PC-9 (cell line): ENCODE results near the gene ZP1. TPM values are rescaled to one million over a fixed set of nuclear protein-coding genes. Genes with fewer than 3 reads are reported as not detected.

ENCODE experiments used
- BruUV-seq: library from RNA; stranded (reverse); fragments of 400-500 nt; replicated peaks from 2 replicates; lab custom pipeline; 2021; lab: Mats Ljungman, UMichigan
- CTCF ChIA-PET: fragments of 300-600 bp; sonication (Branson Sonifier 250); formaldehyde crosslinking; loops from one replicate; lab custom pipeline; 2022; ENCODE audit warnings: antibody characterized with exemption; lab: Charles Lee
- POLR2A ChIA-PET: fragments of 300-600 bp; sonication (Branson Sonifier 250); formaldehyde crosslinking; loops from one replicate; lab custom pipeline; 2022; ENCODE audit warnings: antibody characterized with exemption; ENCODE audit not compliant: unreplicated experiment; lab: Charles Lee
- DNase-seq, 2 experiments: peaks; one replicate each; pipeline versions ENCODE4 v3.0.0 to v3.0.0-alpha.2; 2015 to 2022; ENCODE audit warnings: mixed read lengths in 1 of 2
- H2AFZ ChIP-seq: fragments of 200-600 bp; sonication (generic); 2 replicates; pipeline ENCODE4 v1.8.1; 2017; ENCODE audit warnings: antibody characterized with exemption
- H3F3A ChIP-seq: fragments of 200-600 bp; sonication (generic); 2 replicates; pipeline ENCODE4 v1.8.1; 2017; ENCODE audit warnings: antibody characterized with exemption, mild to moderate bottlenecking, low read depth; ENCODE audit not compliant: insufficient read depth
- H3K27ac ChIP-seq: fragments of 200-600 bp; sonication (generic); 2 replicates; pipeline ENCODE4 v1.6.1; 2016; ENCODE audit warnings: mixed run types
- H3K27me3 ChIP-seq: fragments of 200-600 bp; sonication (generic); 2 replicates; pipeline ENCODE4 v1.6.1; 2016; ENCODE audit warnings: low read depth, mixed run types; ENCODE audit not compliant: insufficient read depth
- H3K36me3 ChIP-seq: fragments of 200-600 bp; sonication (generic); 2 replicates; pipeline ENCODE4 v1.6.1; 2016; ENCODE audit warnings: low read depth, mixed run types
- H3K4me1 ChIP-seq: fragments of 200-600 bp; sonication (generic); replicated peaks from 2 replicates; pipeline ENCODE4 v1.6.1; 2016; ENCODE audit warnings: mixed run types; ENCODE audit not compliant: insufficient read depth
- H3K4me2 ChIP-seq: fragments of 200-600 bp; sonication (generic); 2 replicates; pipeline ENCODE4 v1.6.1; 2017; ENCODE audit warnings: mixed run types
- H3K4me3 ChIP-seq: fragments of 200-600 bp; sonication (generic); 2 replicates; pipeline ENCODE4 v1.6.1; 2016; ENCODE audit warnings: mixed run types
- H3K79me2 ChIP-seq: fragments of 200-600 bp; sonication (generic); 2 replicates; pipeline ENCODE4 v1.6.1; 2017; ENCODE audit warnings: low read depth, mixed run types
- H3K9me2 ChIP-seq: fragments of 200-600 bp; sonication (generic); 2 replicates; pipeline ENCODE4 v1.8.1; 2017; ENCODE audit warnings: mild to moderate bottlenecking; ENCODE audit not compliant: insufficient read depth
- H3K9me3 ChIP-seq: fragments of 200-600 bp; sonication (generic); 2 replicates; pipeline ENCODE4 v1.8.1; 2016; ENCODE audit warnings: low read depth; ENCODE audit not compliant: insufficient read depth
- H4K20me1 ChIP-seq: fragments of 200-600 bp; sonication (generic); 2 replicates; pipeline ENCODE4 v1.8.1; 2017; ENCODE audit not compliant: insufficient read depth
- CTCF ChIP-seq: fragments of 200-600 bp; sonication (generic); conservative IDR thresholded peaks from 2 replicates; pipeline ENCODE4 v1.6.1; 2017; ENCODE audit warnings: mixed run types, antibody characterized with exemption, mild to moderate bottlenecking, moderate library complexity
- EZH2 ChIP-seq: fragments of 200-600 bp; sonication (generic); IDR thresholded peaks from 2 replicates; pipeline ENCODE4 v1.8.0; 2017; ENCODE audit warnings: antibody characterized with exemption, low read depth
- intact Hi-C: fragments of 100-400 bp; cut with micrococcal nuclease; formaldehyde crosslinking; loops from one replicate; pipeline ENCODE4 v1.10.0; 2022; ENCODE audit not compliant: unreplicated experiment
- total RNA-seq: library from RNA; stranded (reverse); gene quantifications from 2 replicates; pipeline ENCODE4 v1.2.3, GENCODE V29; 2021

ZP1 gene
- total RNA-seq, 1 experiment from 2014 or later, result not detected

DNA sequence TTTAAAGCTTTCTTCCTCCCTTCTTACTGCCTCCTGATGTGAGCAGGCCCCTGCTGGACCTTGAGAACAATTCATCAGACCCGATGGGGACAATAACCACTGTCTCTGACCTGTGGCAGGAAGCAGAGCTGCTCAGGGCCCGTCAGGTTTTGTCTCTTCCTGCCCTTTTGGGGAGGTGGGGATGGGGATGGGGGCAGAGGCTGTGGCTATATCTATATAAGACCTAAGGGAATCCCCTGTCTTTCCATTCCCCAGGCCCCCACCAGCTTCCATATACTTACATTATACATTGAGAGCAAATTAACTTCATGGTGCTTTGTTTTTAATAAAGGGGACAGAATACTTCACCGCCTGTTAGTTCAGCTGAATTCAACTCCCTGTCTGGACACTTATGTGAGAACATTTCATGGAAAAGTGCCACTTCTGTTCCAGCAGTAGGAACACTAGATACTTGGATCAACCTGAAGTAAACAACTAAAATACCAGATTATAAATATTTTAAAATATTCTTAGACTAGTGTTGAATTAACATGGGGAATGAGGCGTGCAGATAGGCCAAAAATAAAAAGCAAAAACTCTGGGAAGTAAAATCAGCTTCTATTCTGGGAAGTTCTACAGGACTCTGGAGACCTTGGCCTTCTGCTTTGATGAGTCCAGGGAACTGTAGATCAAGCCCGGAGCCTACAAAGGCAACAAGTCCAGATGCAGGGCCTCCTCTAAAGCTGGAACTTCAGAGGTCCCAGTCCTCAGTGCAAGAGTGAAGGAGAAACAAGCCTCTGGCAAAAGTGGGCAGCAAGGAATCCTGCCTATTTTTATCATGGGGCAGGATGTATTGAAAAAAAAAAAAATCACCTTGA is 11.1 kb downstream of the ZP1 start:
- CTCF ChIA-PET, result interaction anchor here (0.6 kb wide), 1 partner anchor 12 kb away, joined by 3 read pairs; no protein-coding TSS in a partner anchor

DNA sequence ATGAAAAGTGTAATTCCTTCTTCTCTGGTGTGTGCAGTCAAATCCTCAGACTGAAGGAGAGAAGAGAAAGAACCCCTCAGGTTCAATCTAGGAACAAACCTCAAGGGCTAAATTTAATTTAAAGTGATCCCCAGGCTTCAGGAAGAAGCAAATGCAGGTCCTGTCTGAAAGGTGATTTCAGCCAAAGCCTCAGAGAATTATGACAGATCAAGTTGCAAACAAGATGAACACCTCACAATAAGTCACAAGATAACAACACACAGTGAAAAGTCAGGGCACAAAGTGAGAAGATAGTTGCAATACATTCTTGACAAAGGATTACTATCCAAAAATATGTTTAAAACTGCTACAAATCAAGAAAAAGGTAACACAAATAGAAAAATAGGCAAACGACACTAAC is 11.8 kb downstream of the ZP1 start:
- no peak overlapping the region for H3K4me2 ChIP-seq

More for the DNA sequence above, 11.1 kb downstream of the ZP1 start:
- BruUV-seq, result no TSS peak
- H3K9me3 ChIP-seq, result no peaks in the 10 kb centered on the region
- no peaks in the 10 kb centered on the region for H3K9me2 ChIP-seq
- TF ChIP-seq CTCF (no peak), EZH2 (no peak)
- peak in 1 of 2 experiments; percentile 32 for DNase-seq
- H3K27ac ChIP-seq, result no peak overlapping the region
- no peaks in the 10 kb centered on the region for H4K20me1 ChIP-seq
- POLR2A ChIA-PET, result no interaction called here
- H2AFZ ChIP-seq, result no peak overlapping the region
- intact Hi-C loops, result no loop called here
- H3K4me2 ChIP-seq, result no peak overlapping the region
- H3K79me2 ChIP-seq, result no peaks in the 10 kb centered on the region
- no peaks in the 10 kb centered on the region for H3K36me3 ChIP-seq
- H3K4me3 ChIP-seq, result no peak overlapping the region
- no peaks in the 10 kb centered on the region for H3K27me3 ChIP-seq
- no peaks in the 10 kb centered on the region for H3K4me1 ChIP-seq
- H3F3A ChIP-seq, result no peaks in the 10 kb centered on the region

DNA sequence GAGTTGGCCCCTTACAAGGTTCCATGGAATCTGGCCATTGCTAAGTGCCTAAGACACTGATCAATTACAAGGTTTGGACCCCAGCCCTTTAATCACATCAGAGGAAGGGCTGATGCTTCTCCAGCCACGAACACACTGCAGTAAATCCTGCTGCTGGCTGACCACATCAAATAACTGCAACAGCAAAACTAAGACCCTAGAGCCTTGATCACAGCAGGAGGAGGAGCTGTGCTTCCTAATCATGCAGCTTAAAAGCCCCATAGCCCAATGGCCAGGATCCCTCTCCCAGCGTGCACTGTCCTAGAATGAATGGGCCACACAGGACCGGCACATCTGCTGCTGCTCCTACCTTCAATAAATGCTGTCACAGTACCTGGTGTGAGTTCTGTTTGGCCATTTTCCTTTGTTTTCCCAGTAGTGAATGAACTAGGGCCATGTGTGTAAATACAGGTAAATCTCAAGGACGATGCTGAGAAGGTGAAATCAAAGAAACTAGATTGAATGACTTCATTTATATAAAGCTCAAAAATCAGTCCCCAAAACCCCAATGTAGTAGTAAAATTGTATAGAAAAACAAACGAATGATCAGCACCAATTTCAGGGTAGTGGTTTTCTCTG is 12.7 kb downstream of the ZP1 start:
- H3K4me3 ChIP-seq, result no peak overlapping the region

More for the DNA sequence above, 11.8 kb downstream of the ZP1 start:
- POLR2A ChIA-PET, result no interaction called here
- Histone ChIP-seq H3K4me1 (no peaks in the 10 kb centered on the region), H3K9me2 (no peaks in the 10 kb centered on the region), H3K4me3 (no peak overlapping the region), H4K20me1 (no peaks in the 10 kb centered on the region), H2AFZ (no peak overlapping the region), H3K27me3 (no peaks in the 10 kb centered on the region), H3K27ac (no peak overlapping the region), H3K36me3 (no peaks in the 10 kb centered on the region), H3K9me3 (no peaks in the 10 kb centered on the region), H3F3A (no peaks in the 10 kb centered on the region), H3K79me2 (no peaks in the 10 kb centered on the region)
- TF ChIP-seq EZH2 (no peak), CTCF (no peak)
- BruUV-seq, result no TSS peak
- CTCF ChIA-PET, result no interaction called here
- no peak for DNase-seq
- intact Hi-C loops, result no loop called here

More for the DNA sequence above, 12.7 kb downstream of the ZP1 start:
- intact Hi-C loops, result no loop called here
- Histone ChIP-seq H3K36me3 (no peaks in the 10 kb centered on the region), H3K4me1 (no peaks in the 10 kb centered on the region), H3K79me2 (no peaks in the 10 kb centered on the region), H3F3A (no peaks in the 10 kb centered on the region), H3K27ac (no peak overlapping the region), H4K20me1 (no peaks in the 10 kb centered on the region), H3K9me3 (no peaks in the 10 kb centered on the region), H3K27me3 (no peaks in the 10 kb centered on the region), H3K9me2 (no peaks in the 10 kb centered on the region), H3K4me2 (no peak overlapping the region), H2AFZ (no peak overlapping the region)
- ChIA-PET POLR2A (no interaction called here), CTCF (no interaction called here)
- no TSS peak for BruUV-seq
- no peak for TF ChIP-seq EZH2
- TF ChIP-seq CTCF, result no peak
- peak in 1 of 2 experiments; percentile 32 for DNase-seq
